Measurements from ENCODE around the gene DOK3. TPM values are rescaled to one million over a fixed set of nuclear protein-coding genes. Genes with fewer than 3 reads are reported as not detected.

Gene DOK3
- polyA plus RNA-seq, 2 of the 4 experiments (the other 2 are of a cell fraction), result 1.3 to 7.1 TPM

DNA sequence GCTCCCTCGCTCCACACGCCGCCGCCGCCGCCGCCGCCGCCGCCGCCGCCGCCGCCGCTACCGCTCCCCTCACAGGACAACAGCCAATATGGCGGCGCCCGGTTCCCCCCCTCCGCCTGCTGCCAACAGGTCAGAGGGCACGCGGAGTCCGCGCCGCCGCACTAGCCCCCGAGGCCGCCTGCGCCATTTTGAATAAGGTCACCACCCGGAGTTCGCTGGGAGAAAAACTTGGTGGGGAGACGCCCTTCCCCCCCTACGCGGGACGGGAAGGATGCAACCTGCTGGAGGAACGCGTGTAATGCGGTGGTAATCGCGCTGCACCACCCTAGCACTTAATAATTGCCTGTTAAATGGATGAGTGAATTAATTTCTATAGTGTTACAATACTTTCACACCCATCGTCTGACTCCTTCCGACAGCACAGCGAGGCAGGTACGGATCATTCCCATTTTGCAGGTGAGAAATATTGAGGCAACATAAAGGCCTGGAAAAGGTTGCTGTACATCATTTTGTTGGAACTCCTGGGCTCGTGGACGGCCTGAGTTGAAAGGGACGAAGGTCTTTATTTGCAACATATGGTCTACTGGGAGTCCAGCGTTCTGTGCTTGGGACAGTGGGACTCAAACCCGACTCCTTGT lies 45.0 kb upstream of the DOK3 start, which contains the start of gene FAM193B:
TSS of gene FAM193B (minus strand) at position 90 of the 638 bp plus-strand sequence. CDS start 105 bp downstream, outside the sequence.
- Histone ChIP-seq H3K4me3 (peak within 1 kb of the TSS; percentile 96), H3K27ac (peak within 1 kb of the TSS; percentile 89 to 96), H3K4me1 (peaks cover 14% of the 10 kb centered on the region), H3K9me3 (no peaks in the 10 kb centered on the region), H3K4me2 (peak within 1 kb of the TSS; percentile 94)
- FAIRE-seq (no peak), DNase-seq (ENCODE audit: low read depth in 1 of 2, low spot score in 1 of 2) (peak; percentile 92 to 99), ATAC-seq (peak; percentile 90 to 91)
- 15% methylated on average over 19 of the region's 49 CpGs for WGBS (ENCODE audit: missing lambda C conversion rate)
- ChIA-PET CTCF (interaction anchor here (1.0 to 2.6 kb wide), 2 partner anchors 53 kb away, joined by 3 to 6 read pairs; no protein-coding TSS in a partner anchor), POLR2A (no interaction called here)
- TF ChIP-seq, protein P1, sequence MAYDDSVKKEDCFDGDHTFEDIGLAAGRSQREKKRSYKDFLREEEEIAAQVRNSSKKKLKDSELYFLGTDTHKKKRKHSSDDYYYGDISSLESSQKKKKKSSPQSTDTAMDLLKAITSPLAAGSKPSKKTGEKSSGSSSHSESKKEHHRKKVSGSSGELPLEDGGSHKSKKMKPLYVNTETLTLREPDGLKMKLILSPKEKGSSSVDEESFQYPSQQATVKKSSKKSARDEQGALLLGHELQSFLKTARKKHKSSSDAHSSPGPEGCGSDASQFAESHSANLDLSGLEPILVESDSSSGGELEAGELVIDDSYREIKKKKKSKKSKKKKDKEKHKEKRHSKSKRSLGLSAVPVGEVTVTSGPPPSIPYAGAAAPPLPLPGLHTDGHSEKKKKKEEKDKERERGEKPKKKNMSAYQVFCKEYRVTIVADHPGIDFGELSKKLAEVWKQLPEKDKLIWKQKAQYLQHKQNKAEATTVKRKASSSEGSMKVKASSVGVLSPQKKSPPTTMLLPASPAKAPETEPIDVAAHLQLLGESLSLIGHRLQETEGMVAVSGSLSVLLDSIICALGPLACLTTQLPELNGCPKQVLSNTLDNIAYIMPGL (CRISPR knock-in tag; IDR thresholded peaks at IDR 0.05; ENCODE audit: borderline replicate concordance), result no peak
- TF ChIP-seq, protein P2, sequence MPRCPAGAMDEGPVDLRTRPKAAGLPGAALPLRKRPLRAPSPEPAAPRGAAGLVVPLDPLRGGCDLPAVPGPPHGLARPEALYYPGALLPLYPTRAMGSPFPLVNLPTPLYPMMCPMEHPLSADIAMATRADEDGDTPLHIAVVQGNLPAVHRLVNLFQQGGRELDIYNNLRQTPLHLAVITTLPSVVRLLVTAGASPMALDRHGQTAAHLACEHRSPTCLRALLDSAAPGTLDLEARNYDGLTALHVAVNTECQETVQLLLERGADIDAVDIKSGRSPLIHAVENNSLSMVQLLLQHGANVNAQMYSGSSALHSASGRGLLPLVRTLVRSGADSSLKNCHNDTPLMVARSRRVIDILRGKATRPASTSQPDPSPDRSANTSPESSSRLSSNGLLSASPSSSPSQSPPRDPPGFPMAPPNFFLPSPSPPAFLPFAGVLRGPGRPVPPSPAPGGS (IDR thresholded peaks at IDR 0.05), result peak; percentile 45; the same call in 2 of the 3 replicates
- no peak for TF ChIP-seq SMC3 (IDR thresholded peaks at IDR 0.05)
- no peak for TF ChIP-seq RNF2 (IDR thresholded peaks at IDR 0.05; ENCODE audit: borderline replicate concordance, low read depth)
- no peak for TF ChIP-seq EHF (CRISPR knock-in tag; IDR thresholded peaks at IDR 0.05)
- no peak for TF ChIP-seq ATOH8 (CRISPR knock-in tag; IDR thresholded peaks at IDR 0.05; ENCODE audit: low read depth)
- TF ChIP-seq POLR2A (IDR thresholded peaks at IDR 0.05; ENCODE audit: low read length), result no peak; the same call in 1 of the 2 replicates
- peak; percentile 89 for TF ChIP-seq HDAC2 (IDR thresholded peaks at IDR 0.05)
- TF ChIP-seq CHD4 (IDR thresholded peaks at IDR 0.05; ENCODE audit: borderline replicate concordance), result peak; percentile 76; the same call in 1 of the 2 replicates
- TF ChIP-seq MYC (IDR thresholded peaks at IDR 0.05; ENCODE audit: borderline replicate concordance, low read length), result 0 out of 2 replicates have a peak, but pooled peaks have one; percentile 30
- TF ChIP-seq JUN (IDR thresholded peaks at IDR 0.05), result peak in 1 of 2 experiments; percentile 58; a peak in 2 of 5 replicates
- TF ChIP-seq MAX (IDR thresholded peaks at IDR 0.05), result peak; percentile 60
- no peak for TF ChIP-seq CBX8 (IDR thresholded peaks at IDR 0.05)
- no peak for TF ChIP-seq NFE2L2 (conservative IDR thresholded peaks at IDR 0.05; ENCODE audit: low read length)
- TF ChIP-seq HOXA7 (CRISPR knock-in tag; IDR thresholded peaks at IDR 0.05), result no peak
- peak; percentile 31; the same call in 1 of the 2 replicates for TF ChIP-seq PHF8 (IDR thresholded peaks at IDR 0.05; ENCODE audit: borderline replicate concordance, low read depth)
- TF ChIP-seq RARB (CRISPR knock-in tag; IDR thresholded peaks at IDR 0.05), result no peak
- TF ChIP-seq, protein P3, sequence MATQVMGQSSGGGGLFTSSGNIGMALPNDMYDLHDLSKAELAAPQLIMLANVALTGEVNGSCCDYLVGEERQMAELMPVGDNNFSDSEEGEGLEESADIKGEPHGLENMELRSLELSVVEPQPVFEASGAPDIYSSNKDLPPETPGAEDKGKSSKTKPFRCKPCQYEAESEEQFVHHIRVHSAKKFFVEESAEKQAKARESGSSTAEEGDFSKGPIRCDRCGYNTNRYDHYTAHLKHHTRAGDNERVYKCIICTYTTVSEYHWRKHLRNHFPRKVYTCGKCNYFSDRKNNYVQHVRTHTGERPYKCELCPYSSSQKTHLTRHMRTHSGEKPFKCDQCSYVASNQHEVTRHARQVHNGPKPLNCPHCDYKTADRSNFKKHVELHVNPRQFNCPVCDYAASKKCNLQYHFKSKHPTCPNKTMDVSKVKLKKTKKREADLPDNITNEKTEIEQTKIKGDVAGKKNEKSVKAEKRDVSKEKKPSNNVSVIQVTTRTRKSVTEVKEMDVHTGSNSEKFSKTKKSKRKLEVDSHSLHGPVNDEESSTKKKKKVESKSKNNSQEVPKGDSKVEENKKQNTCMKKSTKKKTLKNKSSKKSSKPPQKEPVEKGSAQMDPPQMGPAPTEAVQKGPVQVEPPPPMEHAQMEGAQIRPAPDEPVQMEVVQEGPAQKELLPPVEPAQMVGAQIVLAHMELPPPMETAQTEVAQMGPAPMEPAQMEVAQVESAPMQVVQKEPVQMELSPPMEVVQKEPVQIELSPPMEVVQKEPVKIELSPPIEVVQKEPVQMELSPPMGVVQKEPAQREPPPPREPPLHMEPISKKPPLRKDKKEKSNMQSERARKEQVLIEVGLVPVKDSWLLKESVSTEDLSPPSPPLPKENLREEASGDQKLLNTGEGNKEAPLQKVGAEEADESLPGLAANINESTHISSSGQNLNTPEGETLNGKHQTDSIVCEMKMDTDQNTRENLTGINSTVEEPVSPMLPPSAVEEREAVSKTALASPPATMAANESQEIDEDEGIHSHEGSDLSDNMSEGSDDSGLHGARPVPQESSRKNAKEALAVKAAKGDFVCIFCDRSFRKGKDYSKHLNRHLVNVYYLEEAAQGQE (IDR thresholded peaks at IDR 0.05), result no peak
- no peak for TF ChIP-seq ZC3H11A (IDR thresholded peaks at IDR 0.05)
- no peak for TF ChIP-seq FOXS1 (CRISPR knock-in tag; IDR thresholded peaks at IDR 0.05)
- no peak for TF ChIP-seq BHLHE40 (IDR thresholded peaks at IDR 0.05; ENCODE audit: low read depth, low read length)
- peak in 1 of 2 experiments; percentile 6; a peak in 2 of 5 replicates for TF ChIP-seq RAD21 (conservative IDR thresholded peaks at IDR 0.05 in 1 of 2, IDR thresholded peaks at IDR 0.05 in 1 of 2)
- TF ChIP-seq TFCP2L1 (CRISPR knock-in tag; IDR thresholded peaks at IDR 0.05), result no peak
- no peak for TF ChIP-seq ELK1 (IDR thresholded peaks at IDR 0.05; ENCODE audit: low read depth, low read length)
- no peak for TF ChIP-seq NPAS2 (CRISPR knock-in tag; IDR thresholded peaks at IDR 0.05; ENCODE audit: borderline replicate concordance)
- TF ChIP-seq, protein P4, sequence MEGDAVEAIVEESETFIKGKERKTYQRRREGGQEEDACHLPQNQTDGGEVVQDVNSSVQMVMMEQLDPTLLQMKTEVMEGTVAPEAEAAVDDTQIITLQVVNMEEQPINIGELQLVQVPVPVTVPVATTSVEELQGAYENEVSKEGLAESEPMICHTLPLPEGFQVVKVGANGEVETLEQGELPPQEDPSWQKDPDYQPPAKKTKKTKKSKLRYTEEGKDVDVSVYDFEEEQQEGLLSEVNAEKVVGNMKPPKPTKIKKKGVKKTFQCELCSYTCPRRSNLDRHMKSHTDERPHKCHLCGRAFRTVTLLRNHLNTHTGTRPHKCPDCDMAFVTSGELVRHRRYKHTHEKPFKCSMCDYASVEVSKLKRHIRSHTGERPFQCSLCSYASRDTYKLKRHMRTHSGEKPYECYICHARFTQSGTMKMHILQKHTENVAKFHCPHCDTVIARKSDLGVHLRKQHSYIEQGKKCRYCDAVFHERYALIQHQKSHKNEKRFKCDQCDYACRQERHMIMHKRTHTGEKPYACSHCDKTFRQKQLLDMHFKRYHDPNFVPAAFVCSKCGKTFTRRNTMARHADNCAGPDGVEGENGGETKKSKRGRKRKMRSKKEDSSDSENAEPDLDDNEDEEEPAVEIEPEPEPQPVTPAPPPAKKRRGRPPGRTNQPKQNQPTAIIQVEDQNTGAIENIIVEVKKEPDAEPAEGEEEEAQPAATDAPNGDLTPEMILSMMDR (IDR thresholded peaks at IDR 0.05), result 0 out of 3 replicates have a peak, but pooled peaks have one; percentile 8
- TF ChIP-seq ZFP36 (IDR thresholded peaks at IDR 0.05; ENCODE audit: borderline replicate concordance, partially characterized antibody), result no peak
- no peak for TF ChIP-seq MAFK (IDR thresholded peaks at IDR 0.05; ENCODE audit: partially characterized antibody)
- TF ChIP-seq KDM1A (IDR thresholded peaks at IDR 0.05; ENCODE audit: low read depth), result peak; percentile 95

Measured in A549 (cell line).